Naive thymus-derived CD8-positive, alpha-beta T cell (primary cell): ENCODE results near the gene RGL1. TPM values are rescaled to one million over a fixed set of nuclear protein-coding genes. Genes with fewer than 3 reads are reported as not detected.
A peak's percentile ranks its signal among the peaks of the same experiment; 100 is the strongest.

Experiments used
- ATAC-seq, 2 donors: fragments of 150-1000 bp; cut with Tn5 transposase in 1 of 2; sonication (Bioruptor Pico), chemical (Tn5 transposase) in 1 of 2; 1 replicate in 1 of 2; 2 replicates in 1 of 2; pipeline ENCODE4 v1.10.0; 2021; ENCODE audit warnings: mild to moderate bottlenecking in 2 of 2, moderate library complexity in 2 of 2
- POLR2A ChIA-PET: fragments of 350-600 bp; sonication (Branson Sonifier 250); formaldehyde crosslinking; loops from one replicate; lab custom pipeline; 2021; ENCODE audit warnings: antibody characterized with exemption; lab: Charles Lee
- DNase-seq, 10 donors: peaks; one replicate each; pipeline versions ENCODE4 v3.0.0 to v3.0.0-alpha.2; 2020 to 2022
- H3K27ac Mint-ChIP-seq, 10 donors: one replicate each; pipeline ENCODE4 v1.8.0; 2020 to 2022; ENCODE audit warnings: mild to moderate bottlenecking in 10 of 10, mixed read lengths in 10 of 10, moderate library complexity in 4 of 10, inconsistent platforms in 1 of 10
- H3K27me3 Mint-ChIP-seq, 5 donors: one replicate each; pipeline ENCODE4 v1.8.0; 2021 to 2022; ENCODE audit warnings: mixed read lengths in 5 of 5
- H3K36me3 Mint-ChIP-seq, 3 donors: one replicate each; pipeline ENCODE4 v1.8.0; 2020 to 2022; ENCODE audit warnings: mixed read lengths in 3 of 3, mild to moderate bottlenecking in 2 of 3, inconsistent platforms in 1 of 3
- H3K4me1 Mint-ChIP-seq, 4 donors: one replicate each; pipeline ENCODE4 v1.8.0; 2021 to 2022; ENCODE audit warnings: mixed read lengths in 4 of 4
- H3K4me3 Mint-ChIP-seq, 10 donors: one replicate each; pipeline ENCODE4 v1.8.0; 2020 to 2022; ENCODE audit warnings: mild to moderate bottlenecking in 10 of 10, mixed read lengths in 10 of 10, moderate library complexity in 6 of 10, inconsistent platforms in 1 of 10
- H3K9me3 Mint-ChIP-seq, 9 donors: one replicate each; pipeline ENCODE4 v1.8.0; 2020 to 2022; ENCODE audit warnings: mixed read lengths in 9 of 9, mild to moderate bottlenecking in 3 of 9, inconsistent platforms in 1 of 9, moderate library complexity in 1 of 9
- polyA plus RNA-seq, 3 donors: library from polyadenylated mRNA; unstranded; fragments of 300-500 nt; fragmentation: Illumina TruSeq; gene quantifications; one replicate each; pipeline ENCODE4 v1.2.3, GENCODE V29; 2021
- total RNA-seq, 8 experiments: library from RNA in 2 of 8; stranded (reverse) in 2 of 8; gene quantifications; one replicate each; pipeline ENCODE4 v1.2.3 and lab custom pipeline; 2021 to 2026

The RGL1 gene
- total and polyA plus RNA-seq, 5 experiments from 2014 or later = 1.1 to 2.1 (median 1.8) TPM

DNA sequence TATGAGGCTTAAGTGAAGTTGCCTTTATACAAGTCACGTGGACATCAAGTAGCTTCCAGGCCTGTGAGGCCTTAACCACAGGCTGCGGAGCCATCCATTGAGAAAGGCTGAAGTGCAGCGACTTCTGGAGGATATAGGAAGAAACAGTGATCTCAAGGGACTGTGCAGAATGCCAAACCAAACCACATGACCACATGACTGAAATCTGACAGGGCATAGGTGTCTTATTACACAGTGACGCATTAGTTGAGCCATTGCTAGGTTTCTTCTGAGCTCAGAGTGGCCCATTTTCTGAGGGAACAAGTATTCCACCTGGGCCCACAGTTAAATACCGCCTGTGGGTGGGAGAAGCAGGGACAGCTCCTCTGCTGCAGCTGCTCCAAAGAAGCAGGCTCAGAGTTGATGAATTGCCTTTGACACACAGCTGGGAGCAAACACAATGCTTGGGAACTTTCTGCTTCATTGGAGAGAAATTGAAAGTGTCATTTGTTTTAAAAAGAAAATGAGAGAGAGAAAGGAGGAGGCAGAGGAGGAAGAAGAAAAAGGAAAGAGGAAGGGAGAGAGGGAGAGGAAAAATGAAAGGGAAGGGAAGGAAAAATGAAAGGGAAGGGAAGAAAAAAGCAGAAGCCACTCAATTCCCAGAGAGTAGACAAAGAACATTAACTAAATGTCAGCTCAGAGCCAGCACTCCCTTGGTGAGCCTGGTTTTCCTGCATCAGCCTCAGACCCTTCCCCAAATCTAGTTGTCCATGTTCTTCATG, 138.2 kb downstream of the RGL1 start:
- peak overlapping the region in 3 of 10 donors; percentile 12 to 53 (median 43) for H3K27ac Mint-ChIP-seq
- POLR2A ChIA-PET = no interaction called here
- H3K36me3 Mint-ChIP-seq = no peaks in the 10 kb centered on the region

DNA sequence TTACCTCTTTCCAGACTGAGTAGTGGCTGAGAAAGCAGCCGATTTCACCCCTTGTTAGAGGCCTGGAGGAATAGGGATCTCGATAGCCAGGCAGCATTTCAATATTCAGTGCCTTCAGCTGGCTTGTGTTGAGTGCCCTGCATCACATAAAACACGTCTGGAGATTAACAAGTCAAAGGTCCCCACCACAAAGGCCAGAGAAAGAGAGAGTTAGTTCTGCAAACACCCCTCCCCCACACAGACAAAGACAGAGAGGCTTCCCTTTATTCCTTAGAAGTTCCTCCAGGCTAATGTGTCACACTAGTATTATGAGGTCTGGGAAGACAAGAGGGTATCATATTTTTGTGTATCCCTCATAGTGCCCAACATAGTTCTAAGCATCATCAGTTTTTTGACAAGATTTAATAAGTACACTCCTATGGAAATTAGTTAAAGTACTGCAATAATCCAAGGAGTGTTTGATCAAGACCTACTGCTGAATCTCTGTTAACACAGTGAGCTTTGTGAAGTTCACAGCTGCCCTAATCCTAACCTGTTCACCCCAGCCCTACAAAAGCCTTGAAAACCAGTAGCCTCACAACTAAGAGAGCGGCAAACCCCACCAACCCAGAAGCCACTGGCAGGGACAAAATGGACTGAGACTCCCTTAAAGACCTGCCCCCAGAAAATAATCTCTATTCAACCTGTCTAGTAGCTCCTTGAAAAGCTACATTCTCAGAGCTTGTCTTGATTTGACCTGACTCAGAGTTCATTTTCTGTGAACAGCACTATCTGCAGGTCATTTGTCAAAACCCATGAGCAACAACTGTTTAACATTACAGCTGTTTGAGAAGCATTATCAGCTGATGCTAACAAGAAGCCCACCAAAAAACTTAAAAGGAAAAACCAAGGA, 140.8 kb downstream of the RGL1 start:
- ATAC-seq (no peak), DNase-seq (no peak)
- Mint-ChIP-seq H3K4me1 (peaks cover 0 to 4% (median 0%) of the 10 kb centered on the region in 4 donors), H3K27me3 (peaks cover 0 to 6% (median 1%) of the 10 kb centered on the region in 5 donors), H3K27ac (peak overlapping the region in 2 of 10 donors; percentile 3 to 24), H3K4me3 (no peak overlapping the region), H3K9me3 (peaks cover 0 to 8% (median 0%) of the 10 kb centered on the region in 9 donors), H3K36me3 (no peaks in the 10 kb centered on the region)
- POLR2A ChIA-PET = interaction anchor here (1.0 kb wide), 1 partner anchor 106 kb away, joined by 3 read pairs; the partner anchor contains the start of gene TSEN15

More for the DNA sequence above, 138.2 kb downstream of the RGL1 start:
- ATAC-seq (no peak), DNase-seq (no peak)
- Mint-ChIP-seq H3K9me3 (peaks cover 0 to 4% (median 0%) of the 10 kb centered on the region in 9 donors), H3K27me3 (peaks cover 0 to 9% (median 1%) of the 10 kb centered on the region in 5 donors), H3K4me1 (peaks cover 0 to 4% (median 0%) of the 10 kb centered on the region in 4 donors), H3K4me3 (no peak overlapping the region)

DNA sequence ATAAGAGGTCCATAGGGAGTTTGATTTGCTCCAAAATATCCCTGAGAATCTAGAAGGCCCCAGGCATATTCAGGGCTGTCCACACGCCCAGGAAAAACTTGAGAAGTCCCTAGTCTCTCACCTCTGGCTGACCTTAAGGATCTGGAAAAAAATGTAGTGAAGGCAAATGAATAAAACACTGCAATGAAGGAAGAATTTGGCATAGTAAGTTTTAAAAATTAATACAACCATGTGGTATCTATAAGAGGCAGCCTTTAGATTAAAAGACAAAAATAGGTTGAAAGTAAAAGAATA, 141.3 kb downstream of the RGL1 start:
- Mint-ChIP-seq H3K9me3 (peaks cover 0 to 8% (median 0%) of the 10 kb centered on the region in 9 donors), H3K4me1 (peaks cover 0 to 4% (median 0%) of the 10 kb centered on the region in 4 donors), H3K4me3 (no peak overlapping the region), H3K36me3 (no peaks in the 10 kb centered on the region), H3K27me3 (peaks cover 0 to 6% (median 1%) of the 10 kb centered on the region in 5 donors), H3K27ac (peak overlapping the region in 1 of 10 donors; percentile 24)
- no peak for DNase-seq
- POLR2A ChIA-PET = interaction anchor here (1.0 kb wide), 1 partner anchor 105 kb away, joined by 3 read pairs; the partner anchor contains the start of gene TSEN15
- ATAC-seq = no peak

DNA sequence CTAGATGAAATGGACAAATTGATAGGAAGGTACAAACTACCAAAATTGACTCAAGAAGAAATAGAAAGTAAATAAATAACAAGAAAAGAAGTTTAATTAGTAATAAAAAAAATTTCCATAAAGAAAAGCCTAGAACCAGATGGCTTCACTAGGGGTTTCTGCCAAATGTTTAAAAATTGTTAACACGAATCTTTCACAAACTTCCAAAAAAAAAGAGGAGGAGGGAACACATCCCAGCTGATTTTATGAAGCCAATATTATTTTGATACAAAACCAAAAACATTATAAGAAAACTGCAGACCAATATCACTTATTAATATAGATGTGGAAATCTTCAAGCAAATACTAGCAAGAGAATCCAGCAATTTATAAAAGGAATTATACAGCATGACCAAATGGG, 143.1 kb downstream of the RGL1 start:
- Mint-ChIP-seq H3K27me3 (peaks cover 0 to 3% (median 1%) of the 10 kb centered on the region in 5 donors), H3K4me1 (peaks cover 0 to 3% (median 0%) of the 10 kb centered on the region in 4 donors), H3K36me3 (no peaks in the 10 kb centered on the region), H3K4me3 (no peak overlapping the region), H3K9me3 (peaks cover 0 to 8% (median 0%) of the 10 kb centered on the region in 9 donors), H3K27ac (no peak overlapping the region)
- POLR2A ChIA-PET = no interaction called here
- DNase-seq = no peak
- ATAC-seq = no peak

DNA sequence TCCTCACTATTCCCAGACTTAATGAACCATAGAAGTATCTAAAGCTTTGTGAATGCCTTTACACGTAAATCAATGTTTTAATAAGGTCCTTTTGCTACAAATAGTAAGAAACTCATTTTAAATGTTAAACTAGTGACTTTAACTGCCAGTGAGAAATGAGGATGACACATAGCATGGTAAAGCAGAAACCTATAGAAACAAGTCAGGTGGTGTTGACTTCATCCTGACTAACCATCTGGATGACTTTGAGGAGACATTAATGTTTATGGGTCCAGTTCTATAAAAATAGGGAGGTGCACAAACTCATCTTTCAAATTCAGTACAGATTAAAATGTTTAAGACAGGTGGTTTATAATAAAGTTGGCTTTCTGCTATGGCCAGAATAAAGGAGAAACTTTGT, 147.2 kb downstream of the RGL1 start:
- Mint-ChIP-seq H3K4me1 (peaks cover 0 to 18% (median 7%) of the 10 kb centered on the region in 4 donors), H3K4me3 (no peak overlapping the region), H3K36me3 (no peaks in the 10 kb centered on the region), H3K27me3 (no peaks in the 10 kb centered on the region), H3K9me3 (peaks cover 0 to 8% (median 0%) of the 10 kb centered on the region in 9 donors), H3K27ac (peak overlapping the region in 1 of 10 donors; percentile 80)
- no peak for DNase-seq
- ATAC-seq = no peak
- POLR2A ChIA-PET = no interaction called here

DNA sequence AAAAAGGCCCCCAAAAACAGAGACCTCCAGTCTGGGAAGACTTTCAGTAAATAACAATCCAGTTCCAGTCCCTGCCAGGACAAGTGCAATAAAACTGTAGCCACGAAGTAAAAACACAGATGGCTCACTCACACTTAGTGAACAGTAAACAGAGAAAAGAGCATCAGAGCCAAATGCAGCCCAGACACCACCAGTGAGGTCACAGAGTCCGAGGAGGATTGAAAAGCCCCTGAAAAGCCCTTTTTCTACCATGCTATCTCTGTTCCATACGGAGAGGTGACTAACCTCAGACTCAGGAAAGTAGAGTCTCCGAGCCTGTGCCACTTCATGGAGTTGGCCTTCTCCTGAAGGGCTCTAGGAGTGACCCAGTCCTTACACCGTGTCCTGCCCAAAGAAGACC, 148.1 kb downstream of the RGL1 start:
- no peak for DNase-seq
- Mint-ChIP-seq H3K36me3 (no peaks in the 10 kb centered on the region), H3K27ac (peak overlapping the region in 1 of 10 donors; percentile 80), H3K27me3 (no peaks in the 10 kb centered on the region), H3K4me3 (no peak overlapping the region), H3K9me3 (peaks cover 0 to 8% (median 0%) of the 10 kb centered on the region in 9 donors), H3K4me1 (peaks cover 0 to 18% (median 7%) of the 10 kb centered on the region in 4 donors)
- POLR2A ChIA-PET = no interaction called here
- ATAC-seq = no peak

DNA sequence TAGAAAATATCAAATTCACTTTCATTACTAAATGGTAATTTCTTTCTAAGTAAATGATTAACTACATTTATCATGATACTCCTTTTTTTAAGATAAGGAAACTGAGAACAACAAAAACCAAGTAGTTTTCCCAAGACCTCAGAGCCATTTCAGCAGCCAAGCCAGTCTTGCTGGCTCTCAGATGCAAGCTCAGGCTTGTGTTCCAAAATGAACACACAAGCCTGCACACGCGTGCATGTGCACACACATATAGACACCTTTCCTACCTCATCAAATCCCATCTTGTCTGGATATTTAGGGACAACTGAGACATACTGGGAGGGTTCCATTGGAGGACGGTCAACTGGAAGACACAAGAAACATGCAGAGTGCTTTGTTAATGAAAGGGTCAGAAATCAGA, 149.6 kb downstream of the RGL1 start:
- Mint-ChIP-seq H3K27ac (peak overlapping the region in 5 of 10 donors; percentile 15 to 66 (median 63)), H3K36me3 (no peaks in the 10 kb centered on the region), H3K9me3 (no peaks in the 10 kb centered on the region), H3K4me1 (peaks cover 0 to 18% (median 7%) of the 10 kb centered on the region in 4 donors), H3K4me3 (no peak overlapping the region), H3K27me3 (no peaks in the 10 kb centered on the region)
- POLR2A ChIA-PET = interaction anchor here (5.0 kb wide), 1 partner anchor 97 kb away, joined by 26 read pairs; the partner anchor contains the start of gene TSEN15
- DNase-seq = no peak
- no peak for ATAC-seq

DNA sequence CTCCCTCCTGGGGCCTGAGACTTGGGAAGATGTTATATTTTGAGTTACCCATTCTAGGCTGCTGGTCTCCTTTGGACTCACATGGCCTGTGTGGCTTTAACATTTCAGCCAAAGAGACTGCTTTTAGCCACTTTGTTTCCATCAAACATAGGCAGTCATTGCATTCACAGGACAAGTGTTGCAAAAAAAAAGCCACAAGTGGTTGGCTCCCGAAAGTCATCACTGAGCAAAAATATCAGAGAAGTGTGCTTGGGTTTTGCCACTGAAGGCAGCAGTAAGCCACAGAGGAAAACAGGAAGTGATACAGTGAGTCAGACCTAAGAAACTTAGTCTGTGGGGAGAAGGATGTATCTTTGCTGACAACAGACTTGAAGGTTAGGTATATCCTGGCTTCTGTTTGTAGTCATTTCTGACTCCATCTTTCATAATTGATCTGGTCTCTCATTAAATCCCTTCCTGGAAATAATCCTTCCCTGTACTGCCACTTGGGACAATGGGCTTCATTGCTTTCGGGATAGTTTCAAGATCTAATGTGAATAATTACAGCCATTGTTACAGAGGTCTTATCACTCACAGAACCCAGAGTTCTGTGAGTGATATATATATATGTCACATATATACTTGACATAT, 151.8 kb downstream of the RGL1 start:
- POLR2A ChIA-PET = interaction anchor here (0.9 to 5.0 kb wide), 2 partner anchors 23 to 95 kb away, joined by 3 to 26 read pairs; partner anchors contain the start of gene TSEN15
- peak overlapping the region in 9 of 10 donors; percentile 20 to 70 (median 49) for H3K4me3 Mint-ChIP-seq
- H3K36me3 Mint-ChIP-seq = no peaks in the 10 kb centered on the region
- H3K27ac Mint-ChIP-seq = peak overlapping the region in 1 of 10 donors; percentile 91
- H3K4me1 Mint-ChIP-seq = peaks cover 0 to 18% (median 7%) of the 10 kb centered on the region in 4 donors
- no peaks in the 10 kb centered on the region for H3K9me3 Mint-ChIP-seq
- ATAC-seq = peak; percentile 98 to 100
- peak in 9 of 10 donors; percentile 35 to 82 (median 61) for DNase-seq
- H3K27me3 Mint-ChIP-seq = no peaks in the 10 kb centered on the region

DNA sequence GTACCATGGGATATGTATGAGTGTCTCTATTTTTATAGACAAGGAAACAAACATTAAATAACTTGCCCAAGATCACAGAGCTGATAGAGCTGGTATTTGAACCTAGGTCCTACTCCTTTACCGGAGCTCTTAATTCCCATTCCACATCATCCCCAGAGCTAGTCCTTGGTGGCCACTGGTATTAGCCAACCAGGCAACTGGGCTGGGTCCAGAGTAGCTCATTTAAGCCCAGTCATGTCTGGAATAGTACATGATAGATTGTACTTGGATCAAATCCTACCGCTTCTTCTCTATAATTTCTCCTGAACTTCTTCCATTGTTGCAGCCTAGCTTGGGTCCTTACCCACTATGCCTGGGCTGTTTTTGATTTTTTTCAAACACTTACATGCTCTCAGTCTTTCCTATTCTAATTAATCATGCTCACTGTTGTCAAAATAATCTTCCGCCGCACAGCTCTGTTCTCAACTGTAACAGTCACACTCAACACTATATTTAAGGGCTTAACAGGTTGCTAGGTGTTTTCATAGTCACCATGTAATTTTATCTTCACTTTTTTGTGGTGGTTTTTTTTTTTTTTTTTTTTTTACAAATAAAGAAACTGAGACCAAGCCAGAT, 152.4 kb downstream of the RGL1 start:
- no peak overlapping the region for H3K27ac Mint-ChIP-seq

DNA sequence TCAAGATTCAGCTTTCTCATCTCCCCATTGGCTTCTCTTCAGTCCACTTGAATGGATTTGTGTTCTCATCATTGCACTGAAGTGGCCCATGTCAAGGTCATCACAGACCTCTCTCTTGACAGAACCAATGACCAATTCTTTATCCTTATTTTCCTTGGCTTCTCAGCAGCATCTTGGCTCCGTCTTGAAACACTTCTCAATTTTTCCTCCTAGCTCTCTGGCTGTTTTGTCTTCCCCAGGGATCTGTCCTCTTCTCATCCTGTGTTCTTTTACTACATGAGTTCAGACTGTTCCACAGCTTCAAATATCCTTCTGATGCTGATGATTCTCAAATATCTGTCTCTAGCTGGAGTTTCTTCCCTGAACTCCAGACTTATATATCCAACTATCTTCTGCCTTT, 154.0 kb downstream of the RGL1 start:
- H3K9me3 Mint-ChIP-seq = no peaks in the 10 kb centered on the region
- DNase-seq (no peak), ATAC-seq (no peak)
- POLR2A ChIA-PET = interaction anchor here (5.0 kb wide), 1 partner anchor 92 kb away, joined by 26 read pairs; the partner anchor contains the start of gene TSEN15
- no peak overlapping the region for H3K4me3 Mint-ChIP-seq
- no peak overlapping the region for H3K27ac Mint-ChIP-seq
- no peaks in the 10 kb centered on the region for H3K27me3 Mint-ChIP-seq
- H3K4me1 Mint-ChIP-seq = peaks cover 0 to 18% (median 8%) of the 10 kb centered on the region in 4 donors
- no peaks in the 10 kb centered on the region for H3K36me3 Mint-ChIP-seq

More for the DNA sequence above, 152.4 kb downstream of the RGL1 start:
- DNase-seq = no peak
- peak overlapping the region in 4 of 10 donors; percentile 18 to 52 (median 47) for H3K4me3 Mint-ChIP-seq
- no peaks in the 10 kb centered on the region for H3K27me3 Mint-ChIP-seq
- ATAC-seq = no peak
- no peaks in the 10 kb centered on the region for H3K9me3 Mint-ChIP-seq
- peaks cover 0 to 18% (median 7%) of the 10 kb centered on the region in 4 donors for H3K4me1 Mint-ChIP-seq
- H3K36me3 Mint-ChIP-seq = no peaks in the 10 kb centered on the region
- POLR2A ChIA-PET = interaction anchor here (0.7 to 5.0 kb wide), 3 partner anchors 23 to 302 kb away, joined by 3 to 26 read pairs (median 3); partner anchors contain the start of gene TSEN15

DNA sequence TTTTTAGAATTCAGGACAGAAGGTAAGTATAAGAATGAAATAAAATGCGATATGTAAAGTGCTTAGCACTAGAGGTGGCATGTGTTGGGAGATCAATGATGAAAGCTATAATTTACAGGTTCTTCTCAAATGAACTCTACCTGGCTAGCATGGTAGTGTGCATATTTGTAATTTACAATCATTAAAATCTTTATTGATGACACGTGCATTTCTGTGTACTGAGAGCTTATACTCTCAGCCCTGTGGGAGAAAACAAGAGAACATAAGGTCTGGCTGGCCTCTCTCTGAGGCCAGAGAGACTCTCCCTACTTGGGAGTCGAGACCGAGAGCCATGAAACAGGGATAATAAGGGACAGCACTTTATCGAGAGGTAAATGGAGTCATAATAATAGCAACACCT, 156.2 kb downstream of the RGL1 start:
- Mint-ChIP-seq H3K4me3 (no peak overlapping the region), H3K27ac (peak overlapping the region in 1 of 10 donors; percentile 16), H3K4me1 (peaks cover 0 to 8% (median 3%) of the 10 kb centered on the region in 4 donors), H3K9me3 (no peaks in the 10 kb centered on the region), H3K27me3 (peaks cover 0 to 11% (median 4%) of the 10 kb centered on the region in 5 donors), H3K36me3 (no peaks in the 10 kb centered on the region)
- POLR2A ChIA-PET = no interaction called here
- DNase-seq (no peak), ATAC-seq (no peak)
